Activated effector memory CD4-positive, alpha-beta T cell treated with Interleukin-2 at 50 U/mL for 16 hours (primary cell): Measurements from ENCODE around the gene RAD51B.

Experiments
- DNase-seq: peaks from one replicate; pipeline ENCODE4 v3.0.0-alpha.2; 2020

Gene RAD51B

DNA sequence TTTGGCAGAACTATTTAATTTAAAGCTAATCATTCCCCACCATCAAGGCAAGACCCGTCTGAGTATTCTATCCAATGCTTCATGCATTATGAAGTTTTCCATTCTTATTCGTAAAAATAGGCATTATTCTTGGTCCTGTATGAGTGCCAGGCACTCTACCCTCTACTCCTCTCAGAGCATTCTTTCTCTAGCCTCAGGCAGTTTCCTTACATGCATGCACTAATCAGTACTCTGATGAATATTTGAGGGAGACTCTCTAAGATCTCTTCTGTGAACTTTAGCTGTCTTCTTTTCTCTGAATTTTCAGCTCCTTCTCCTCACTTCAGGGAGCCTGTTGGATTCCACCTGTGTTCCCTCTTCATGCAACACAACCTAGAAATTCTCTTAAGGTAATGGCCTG lies 334.7 kb downstream of the RAD51B start:
- no peak for DNase-seq

DNA sequence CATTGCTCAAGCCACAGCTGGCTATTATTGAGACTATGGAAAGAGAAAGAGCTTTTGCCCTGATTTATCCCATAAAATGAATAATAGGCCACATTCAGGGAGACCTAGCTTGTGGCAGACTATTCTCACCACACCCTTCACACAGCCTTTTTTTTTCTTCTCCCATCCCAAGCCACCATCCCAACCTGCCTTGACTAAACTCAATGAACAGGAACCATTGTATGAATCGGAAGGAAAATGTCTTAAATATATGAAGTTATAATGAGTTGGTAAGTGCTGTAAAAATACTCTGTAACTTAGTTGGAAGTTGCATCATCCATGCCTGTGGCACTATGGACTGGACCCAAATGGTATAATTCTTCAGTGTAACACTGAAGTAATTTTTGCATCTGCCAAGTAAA lies 338.4 kb downstream of the RAD51B start:
- no peak for DNase-seq

DNA sequence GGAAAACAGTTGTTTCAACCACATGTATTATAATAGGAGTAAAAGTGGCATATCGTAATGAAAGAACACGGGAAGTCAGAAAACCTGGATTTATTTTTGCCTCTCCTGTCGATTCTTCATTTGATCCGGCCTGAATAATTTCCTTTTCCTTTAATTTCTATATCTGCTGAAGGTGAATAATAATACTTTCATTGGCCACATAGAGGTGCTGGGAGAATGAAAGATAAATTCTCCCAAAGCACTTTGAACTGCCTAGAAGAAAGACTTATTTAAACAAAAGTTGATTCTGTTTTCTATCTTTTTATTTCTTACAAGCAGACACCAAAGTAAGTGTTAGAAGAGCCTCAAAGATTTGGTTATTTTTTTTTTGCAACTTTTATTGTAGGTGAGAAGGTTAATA lies 339.1 kb downstream of the RAD51B start:
- DNase-seq = no peak

DNA sequence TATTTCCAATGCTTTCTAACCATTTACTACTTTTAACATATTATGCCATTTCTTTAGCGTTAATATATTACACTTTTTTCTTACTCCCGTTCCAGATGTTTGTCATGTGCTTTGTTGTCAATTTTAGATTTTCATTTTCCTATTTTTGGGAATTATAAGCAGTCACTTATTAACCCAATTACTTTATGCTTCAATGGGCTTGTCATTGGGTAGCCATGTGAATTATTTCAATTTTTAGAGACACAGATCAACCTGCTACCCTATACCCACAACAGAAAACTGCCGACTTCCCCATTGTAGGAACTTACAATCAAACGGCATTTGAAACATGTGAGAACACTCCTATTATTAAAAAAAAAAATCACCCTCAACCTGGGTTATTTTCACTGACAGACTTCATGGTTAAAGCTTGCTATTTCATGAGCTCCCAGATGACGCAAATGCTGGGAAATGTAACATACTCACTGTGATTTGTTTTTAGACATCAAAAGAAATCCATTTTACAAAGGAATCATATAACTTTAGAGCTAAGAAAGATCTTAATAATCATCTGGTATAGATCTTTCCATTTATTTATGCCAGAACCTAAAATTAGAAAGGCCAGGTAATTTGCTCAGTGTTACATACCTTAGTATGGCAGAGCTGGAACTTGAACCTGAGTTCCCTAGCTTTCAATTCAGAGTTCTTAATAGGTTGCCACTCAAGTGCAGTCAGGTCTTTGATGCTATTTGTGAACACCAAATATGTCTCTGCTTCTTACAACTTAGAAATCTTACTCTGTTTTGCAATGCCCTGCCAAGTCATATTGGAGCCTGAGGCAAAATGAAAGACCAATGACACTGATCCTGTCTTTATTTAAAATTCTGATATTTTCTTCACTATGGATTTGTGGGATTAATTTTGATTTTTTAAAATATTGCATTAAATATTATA lies 340.4 kb downstream of the RAD51B start:
- no peak for DNase-seq

DNA sequence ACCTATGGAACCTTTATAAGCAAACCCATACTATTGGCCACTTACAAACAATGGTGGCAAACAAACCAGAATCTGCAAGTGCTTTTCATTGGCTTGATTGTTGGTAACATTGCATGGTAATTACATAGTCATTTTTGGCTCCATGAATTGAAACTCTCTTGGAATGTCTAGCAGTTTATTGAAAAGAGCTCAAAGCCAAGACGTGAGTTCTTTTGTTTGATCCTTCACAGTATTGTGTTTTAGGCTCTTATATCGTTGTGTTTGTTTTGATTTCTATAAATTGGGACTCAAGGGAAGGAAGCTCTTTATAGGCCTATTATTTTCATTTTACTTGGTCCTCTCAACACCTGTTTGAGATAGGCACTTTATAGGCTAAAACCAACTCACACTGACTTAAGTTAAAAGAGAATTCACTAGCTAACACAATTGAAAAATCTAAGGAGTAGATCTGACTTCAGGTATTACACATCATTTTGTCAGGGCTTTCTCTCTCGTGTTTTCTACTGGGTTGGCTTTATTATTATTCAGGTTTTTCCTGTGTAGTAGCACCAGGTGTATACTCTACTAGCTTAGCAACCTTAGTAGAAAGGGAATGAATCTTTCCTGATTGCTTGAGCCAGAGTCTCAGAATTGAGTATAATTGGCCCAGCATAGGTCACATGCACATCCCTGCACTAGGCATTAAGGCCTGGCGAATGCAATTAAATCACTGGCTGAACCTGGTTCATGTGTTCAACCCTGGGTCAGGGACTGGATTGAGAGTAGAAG lies 341.4 kb downstream of the RAD51B start:
- no peak for DNase-seq

GRCh38 chr14:68162887-68163286 lies 343.3 kb downstream of the RAD51B start:
- DNase-seq = no peak

GRCh38 chr14:68164711-68165113 lies 345.1 kb downstream of the RAD51B start:
- DNase-seq = no peak

DNA sequence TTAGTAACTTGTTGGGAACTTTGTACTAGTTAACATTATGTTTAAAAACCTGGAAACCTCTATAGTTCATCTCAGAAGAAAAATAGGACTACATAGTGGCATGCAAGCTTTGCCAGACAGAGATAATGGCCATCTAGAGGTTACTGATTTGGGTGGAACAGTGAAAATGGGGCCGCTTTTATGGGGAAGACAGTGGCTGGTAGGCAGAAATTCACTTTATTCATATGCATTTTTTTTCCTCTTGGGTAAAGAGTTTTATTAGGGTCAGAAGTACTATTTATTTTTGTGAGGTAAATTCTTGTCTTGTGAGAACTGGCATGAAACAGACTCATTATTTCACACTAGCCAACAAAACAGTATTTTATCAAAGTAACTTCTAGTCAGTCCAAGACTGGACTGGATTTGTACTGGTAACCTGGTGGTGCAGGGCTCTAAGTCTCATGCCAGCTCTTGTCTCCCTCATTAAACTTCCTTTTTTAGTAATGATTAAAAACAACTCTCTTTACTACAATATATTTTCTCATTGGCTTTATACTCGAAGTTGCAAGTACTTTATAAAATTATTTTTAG lies 345.8 kb downstream of the RAD51B start:
- DNase-seq = no peak

DNA sequence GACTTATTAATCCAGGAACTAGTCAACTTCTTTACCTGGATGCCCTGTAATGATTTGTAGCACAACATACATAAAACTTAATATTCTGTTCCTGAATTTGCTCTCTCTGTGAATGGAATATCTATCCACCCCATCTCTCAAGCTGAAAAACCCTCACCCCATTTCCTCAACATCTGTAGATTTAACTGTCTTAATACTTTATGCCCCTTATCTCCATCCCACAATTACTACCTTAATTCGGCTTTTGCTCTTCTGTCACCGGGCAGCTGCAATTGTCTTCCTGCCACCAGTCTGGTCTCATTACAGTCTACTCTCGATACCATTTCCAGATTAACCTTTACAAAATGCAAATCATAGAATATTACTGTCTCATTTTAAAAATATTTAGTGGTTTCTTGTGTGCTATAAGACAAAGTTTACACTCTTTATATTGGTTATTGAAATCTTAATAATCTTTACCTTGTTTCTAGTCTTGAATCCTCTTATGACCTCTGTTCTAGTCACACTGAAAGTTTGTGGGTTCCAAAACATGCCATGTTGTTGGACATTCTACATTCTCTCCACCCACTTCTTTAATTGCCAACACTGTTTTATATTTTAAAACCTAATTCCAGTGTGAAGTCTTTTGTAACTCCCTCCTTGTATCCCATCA lies 347.3 kb downstream of the RAD51B start:
- no peak for DNase-seq

DNA sequence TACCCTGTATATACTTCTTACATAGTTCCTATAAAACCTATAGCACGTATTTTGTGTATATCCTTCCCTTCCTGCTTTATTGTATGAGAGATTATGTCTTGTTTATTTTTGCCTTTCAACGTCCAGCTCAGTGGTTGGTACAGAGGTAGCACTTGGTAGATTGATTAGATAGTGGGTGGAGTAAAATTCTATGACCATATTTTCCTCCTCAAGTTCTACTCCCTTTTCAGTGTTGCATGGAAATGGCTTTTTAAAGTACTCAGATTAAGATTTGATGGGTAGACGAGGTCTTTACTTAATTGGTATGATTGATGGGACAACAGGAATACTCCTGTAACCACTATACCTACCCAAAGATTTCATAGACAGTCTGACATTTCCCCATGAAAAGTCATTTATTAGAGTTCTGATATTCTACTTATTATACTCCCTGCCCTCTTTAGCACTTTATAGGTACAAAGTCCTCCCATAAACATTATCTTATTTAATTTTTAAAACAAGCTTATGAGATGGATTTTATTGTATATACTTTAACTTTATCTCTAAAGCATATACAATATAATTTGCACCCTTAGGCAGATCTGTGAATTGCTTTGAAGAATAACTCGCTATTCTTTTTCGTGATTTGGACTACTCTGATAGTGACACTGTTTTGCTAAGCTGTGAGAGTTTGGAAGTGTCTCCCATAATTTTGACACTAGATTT lies 348.0 kb downstream of the RAD51B start:
- no peak for DNase-seq

DNA sequence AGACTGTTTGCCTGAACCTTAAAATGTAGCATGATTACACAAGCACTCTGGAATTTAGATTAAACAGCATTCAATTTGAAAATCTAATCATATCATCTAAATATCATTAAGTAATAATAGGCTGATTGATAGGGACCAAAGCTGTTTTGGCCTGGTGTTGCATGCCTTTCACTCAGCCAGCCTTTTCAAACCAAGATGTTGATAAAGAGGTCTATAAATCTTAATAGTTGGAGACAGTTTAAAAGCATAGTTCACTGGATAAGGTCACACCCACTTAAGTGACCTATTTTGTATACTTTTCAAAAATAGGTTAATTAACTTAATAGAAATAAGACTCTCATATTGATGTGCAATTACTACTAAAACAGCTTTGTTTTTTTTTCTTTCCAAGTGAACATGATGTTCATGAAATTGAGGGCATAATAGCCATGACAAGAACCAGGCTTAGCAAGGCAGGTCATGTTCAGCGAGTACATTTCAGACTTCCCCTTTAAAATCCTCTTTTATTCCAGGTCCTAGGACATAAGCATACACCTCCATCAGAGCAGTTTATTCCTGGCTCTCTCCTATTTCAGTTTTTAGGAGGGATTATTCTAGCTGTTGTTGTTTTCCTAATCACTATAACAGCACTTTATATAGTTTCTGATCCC lies 349.0 kb downstream of the RAD51B start:
- DNase-seq = no peak

DNA sequence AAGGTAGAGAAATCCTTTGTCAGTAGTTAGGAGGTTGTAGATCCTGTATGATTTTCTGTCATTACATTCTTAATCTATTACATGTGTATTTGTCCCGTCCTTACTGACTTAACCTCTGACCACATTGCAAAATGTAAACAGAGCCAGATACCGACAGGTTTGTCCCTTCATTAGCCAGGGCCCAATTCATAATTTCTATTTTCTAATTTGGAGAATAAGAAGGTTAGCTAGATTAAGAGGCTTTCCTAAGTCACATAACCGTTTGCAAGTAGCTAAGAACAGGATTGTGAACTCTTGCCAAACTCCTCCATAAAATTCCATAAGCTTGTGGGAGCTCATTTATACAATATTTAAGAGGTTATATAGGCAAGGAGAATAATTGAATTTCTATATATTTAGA lies 352.6 kb downstream of the RAD51B start:
- no peak for DNase-seq

GRCh38 chr14:68172627-68173026 lies 353.0 kb downstream of the RAD51B start:
- DNase-seq = no peak

- no peak for DNase-seq
These were observed 353.8 kb downstream of the RAD51B start for GRCh38 chr14:68173227-68173972.

DNA sequence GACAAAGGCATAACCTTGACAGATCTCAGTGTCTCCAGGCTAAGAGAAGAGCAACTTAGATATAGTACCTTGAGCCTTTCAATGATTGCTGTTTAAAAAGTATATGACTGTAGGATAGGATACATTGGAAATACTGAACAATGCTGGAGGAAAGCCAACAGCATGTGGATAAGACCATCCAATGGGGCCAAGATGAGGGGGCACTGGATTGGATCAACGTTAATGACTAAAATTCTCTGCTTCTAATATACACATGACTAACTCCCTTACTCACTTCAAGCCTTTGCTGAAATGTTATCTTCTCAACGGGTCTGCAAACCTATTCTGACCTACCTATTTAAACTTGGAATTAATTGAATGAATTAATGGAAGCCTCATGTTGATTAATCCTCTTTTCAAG lies 354.9 kb downstream of the RAD51B start:
- no peak for DNase-seq

DNA sequence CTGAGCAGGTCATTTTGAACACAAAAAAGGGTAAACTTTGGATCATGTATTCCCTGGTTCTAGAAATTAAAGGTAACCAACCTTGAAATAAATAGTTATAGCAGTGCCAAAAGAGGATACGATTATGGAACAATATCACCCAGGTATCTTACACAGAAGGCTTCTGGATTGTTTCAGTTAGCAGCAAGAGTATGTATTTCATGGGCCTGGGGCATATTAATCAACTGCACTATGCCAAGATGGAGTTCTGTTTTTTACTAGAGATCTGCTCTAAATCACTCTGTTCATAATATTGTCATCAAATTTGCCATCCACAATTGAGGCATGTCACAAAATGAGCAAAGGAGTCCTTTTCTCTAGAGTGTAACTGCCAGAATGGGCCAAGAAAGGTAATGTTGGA lies 357.1 kb downstream of the RAD51B start:
- DNase-seq = no peak

GRCh38 chr14:68177728-68178127 lies 358.1 kb downstream of the RAD51B start:
- no peak for DNase-seq

DNA sequence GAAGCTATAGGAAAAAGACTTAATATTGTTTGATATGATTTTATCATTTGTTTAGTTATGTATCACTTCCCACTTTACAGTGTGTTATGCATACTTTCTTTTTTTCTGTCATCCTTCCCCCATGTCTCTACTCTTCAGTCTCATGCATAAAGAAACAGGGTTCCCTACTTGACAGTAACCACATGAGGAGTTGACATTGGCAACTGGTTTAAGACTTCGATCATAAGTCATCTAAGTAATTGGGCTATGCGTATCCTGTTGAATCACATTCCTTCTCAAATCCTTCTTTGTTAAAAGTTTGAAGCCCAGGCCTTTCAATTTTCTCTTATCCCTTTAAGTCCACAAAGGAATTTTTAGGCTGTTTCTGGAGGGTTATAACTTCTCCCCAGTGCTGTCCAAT lies 358.7 kb downstream of the RAD51B start:
- DNase-seq = no peak

DNA sequence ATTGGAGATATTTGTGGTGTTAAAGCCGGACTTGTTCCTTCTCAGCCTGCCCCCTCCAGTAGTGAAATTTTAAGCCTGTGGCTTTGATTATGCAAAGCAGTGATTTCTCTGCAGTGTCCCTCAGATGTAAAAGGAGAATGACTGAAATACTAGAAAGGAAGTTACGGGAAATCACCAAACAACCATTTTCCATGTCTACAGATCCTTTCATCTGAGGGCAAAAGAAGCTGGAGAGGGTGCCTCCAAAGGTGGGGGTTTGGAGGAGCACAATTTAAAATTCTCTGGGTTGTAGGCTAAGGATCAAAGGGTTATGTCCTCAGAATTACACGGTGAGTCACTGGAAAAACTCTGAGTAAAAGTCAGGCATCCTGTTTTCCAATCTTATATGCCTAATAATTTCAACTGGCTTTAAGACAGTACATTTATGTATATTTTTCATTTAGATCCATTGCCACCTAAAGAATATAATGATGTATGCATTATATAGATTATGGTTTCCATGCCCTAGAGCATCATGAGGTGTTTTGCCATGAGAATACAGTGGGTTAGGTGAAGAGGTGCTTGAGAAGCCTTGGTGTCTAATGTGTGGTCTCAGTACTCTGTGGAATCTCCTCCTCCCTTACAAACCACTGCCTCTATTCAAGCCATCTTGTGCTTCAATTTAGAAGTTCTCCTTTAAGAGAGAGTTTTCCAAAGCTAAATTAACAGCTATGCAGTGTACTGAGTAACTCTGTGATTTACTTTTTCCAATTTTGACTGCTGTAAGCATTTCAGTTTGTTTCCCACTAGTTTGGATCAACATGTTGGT lies 362.1 kb downstream of the RAD51B start:
- DNase-seq = no peak

- no peak for DNase-seq
These were observed 362.9 kb downstream of the RAD51B start for GRCh38 chr14:68182492-68182891.
